GM10847 (cell line): ENCODE data around the gene SHC2.

Source experiments
- POLR2A ChIP-seq: IDR thresholded peaks from 2 replicates; pipeline ENCODE4 v1.6.1; 2011; ENCODE audit not compliant: insufficient read length; ENCODE audit errors: extremely low read depth

Gene SHC2

DNA sequence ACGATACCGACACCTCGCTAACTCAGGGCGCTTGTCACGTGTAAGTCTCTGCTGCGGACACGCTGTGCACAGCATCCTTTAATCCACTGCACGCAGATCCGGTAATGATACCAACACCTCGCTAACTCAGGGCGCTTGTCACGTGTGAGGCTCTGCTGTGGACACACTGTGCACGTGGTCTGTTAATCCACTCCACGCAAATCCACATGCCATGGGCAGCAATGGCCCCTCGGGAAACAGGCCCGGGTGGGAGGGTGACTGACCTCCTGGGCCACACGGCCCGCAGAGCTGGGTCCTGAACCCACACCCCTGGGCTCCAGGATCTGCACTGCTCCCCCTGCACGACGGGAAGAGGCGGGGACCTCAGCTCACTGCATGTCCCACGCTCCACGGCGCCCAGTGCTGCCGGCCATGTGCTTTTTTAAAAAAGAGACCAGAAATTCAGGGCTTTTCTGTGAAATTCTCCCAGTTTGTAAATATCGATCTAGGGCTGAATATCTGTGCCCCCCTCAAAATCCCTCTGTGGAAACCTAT, 16.1 kb downstream of the SHC2 start:
- no peak for TF ChIP-seq POLR2A

DNA sequence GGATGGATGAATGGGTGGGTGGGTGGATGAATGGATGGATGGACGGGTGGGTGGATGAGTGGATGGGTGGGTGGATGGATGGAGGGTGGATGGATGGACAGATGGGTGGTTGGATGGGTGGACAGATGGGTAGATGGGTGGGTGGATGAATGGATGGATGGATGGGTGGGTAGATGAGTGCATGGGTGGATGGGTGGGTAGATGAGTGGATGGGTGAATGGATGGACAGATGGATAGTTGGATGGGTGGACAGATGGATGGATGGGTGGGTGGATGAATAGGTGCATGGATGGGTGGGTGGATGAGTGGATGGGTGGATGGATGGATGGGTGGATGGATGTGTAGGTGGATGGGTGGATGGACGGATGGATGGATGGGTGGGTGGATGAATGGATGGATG, 17.8 kb downstream of the SHC2 start:
- no peak for TF ChIP-seq POLR2A

DNA sequence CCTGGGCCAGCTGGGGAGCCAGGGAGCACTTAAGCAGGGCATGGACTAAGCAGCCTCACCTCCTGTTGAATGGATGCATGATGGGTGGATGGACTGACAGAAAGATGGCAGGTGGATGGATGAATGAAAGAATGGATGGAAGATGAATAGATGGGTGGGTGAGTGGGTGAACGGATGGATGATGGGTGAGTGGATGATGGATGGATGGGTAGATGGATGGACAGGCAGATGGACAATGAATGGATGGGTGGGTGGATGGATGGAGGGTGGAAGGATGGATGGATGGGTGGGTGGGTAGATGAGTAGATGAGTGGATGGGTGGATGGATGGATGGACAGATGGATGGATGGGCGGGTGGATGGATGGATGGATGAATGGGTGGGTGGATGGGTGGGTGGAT, 18.7 kb downstream of the SHC2 start:
- no peak for TF ChIP-seq POLR2A

DNA sequence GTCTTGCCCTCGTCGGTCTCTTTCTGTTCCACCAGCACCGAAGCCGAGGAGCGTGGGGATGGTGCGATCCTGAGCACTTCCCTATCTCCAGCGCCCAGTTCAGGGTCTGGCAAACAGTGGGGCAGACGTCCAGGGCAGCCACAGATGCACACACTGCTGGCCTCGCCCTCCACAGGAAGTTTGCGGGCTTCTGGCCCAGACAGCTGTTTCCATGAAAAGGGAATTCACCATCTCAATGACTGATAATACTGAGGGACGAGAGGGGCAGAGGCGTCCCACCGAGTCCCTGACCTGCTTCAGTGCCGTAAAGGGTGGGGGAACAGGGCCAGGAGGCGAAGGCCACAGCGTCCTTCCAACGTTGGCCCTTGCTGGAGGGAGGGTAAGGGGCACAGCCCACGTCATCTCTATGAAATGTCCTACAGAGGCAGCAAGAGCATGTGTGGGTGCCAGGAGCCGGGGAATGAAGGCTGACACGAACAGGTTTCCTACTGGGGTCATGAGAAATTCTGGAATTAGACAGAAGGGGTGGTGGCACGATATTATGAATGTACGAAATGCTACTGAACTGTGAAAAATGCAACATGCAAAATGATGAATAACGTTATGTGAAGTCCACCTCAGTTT, 19.5 kb downstream of the SHC2 start:
- no peak for TF ChIP-seq POLR2A

DNA sequence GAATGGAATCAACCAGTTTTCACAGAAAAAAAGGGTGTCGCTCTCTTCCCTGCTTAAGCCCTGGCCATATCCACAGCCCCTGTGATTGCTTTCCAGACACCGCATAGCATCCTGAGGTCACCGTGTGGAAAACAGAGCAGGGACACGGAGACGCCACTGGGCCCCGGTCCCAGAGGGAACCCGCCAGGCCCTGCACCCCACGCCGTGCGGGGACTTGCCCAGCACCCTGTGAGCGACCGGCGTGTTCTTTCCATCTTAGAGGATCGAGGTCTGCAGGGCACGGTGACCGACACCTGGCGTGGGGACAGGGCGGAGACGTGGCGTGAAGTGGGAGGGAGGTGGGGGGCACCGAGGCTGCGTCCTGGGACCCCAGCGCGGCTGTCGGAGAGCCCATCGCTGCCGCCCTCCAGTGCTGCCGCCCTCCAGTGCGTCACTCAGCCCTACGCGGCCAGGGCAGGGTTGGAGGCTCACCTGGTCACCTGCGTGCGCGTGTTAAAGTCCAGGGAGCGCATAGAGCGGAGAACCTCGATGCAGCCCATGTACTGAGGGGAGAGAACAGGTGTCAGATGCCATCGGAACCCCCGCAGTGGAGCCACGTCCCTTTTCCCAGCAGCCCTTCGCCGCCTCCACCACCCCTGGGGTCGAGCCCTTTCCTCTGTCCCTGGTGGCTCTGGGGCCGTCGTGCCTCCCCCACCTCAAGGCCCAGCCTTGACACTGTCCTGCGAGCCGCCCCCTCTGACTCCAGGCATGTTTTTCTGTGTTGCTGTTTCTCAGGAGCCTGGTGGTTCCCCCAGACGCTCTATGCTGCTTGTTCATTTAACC, 20.2 kb downstream of the SHC2 start:
- TF ChIP-seq POLR2A = no peak

DNA sequence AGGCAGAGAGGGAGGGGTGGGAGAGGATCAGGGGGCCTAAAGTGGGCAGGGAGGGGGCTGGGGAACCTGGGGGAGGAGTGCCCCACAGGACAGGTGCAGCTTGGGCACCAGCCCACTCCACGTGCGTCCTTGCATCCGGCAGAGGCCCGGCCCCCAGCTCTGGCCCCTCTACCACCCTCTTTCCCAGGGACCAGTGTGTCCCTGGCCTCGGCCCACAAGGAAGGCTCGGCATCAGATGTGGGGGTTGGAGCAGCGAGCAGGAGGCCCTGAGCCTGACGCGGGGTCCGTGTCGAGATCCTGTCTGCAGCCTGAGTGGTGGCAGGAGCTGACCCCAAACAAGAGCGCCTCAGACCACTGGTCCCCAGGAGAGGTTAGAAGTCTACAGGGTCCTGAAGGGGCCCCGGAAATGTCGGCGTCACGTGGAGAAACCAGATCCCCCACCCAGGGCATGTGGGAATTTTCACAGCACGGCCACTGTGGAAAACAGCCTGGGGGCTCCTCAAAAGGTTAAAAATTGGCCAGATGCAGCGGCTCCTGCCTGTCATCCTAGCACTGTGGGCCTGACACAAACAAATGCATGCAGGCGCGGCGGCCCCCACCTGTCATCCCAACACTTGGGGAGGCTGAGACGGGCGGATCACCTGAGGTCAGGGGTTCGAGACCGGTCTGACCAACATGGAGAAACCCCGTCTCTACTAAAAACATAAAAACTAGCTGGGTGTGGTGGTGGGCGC, 21.5 kb downstream of the SHC2 start:
- TF ChIP-seq POLR2A = no peak

DNA sequence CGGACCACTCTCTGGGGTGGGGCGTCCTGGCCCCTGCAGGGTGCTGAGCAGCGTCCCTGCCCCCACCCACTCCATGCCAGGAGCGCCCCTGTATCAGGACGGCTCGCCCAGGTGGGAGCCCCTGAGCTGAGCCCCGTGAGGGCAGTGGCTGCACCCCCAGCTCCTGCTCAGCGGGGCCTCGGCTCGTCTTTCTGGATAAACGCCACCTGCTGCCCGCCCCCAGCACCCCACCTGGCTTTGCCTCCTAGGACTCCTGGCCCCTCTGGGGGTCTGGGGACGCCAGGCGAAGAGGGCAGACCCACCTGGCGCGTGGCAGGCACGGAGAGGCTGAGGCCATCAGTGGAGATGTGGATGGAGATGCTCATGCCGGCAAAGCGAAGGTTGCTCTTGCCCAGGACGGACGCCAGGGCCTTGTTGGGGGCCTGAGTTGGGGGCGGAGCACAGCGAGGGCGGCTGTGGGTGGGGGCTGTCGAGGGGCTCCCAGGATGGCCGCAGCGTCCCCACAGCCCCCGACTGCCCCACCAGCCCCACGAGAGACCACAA, 22.3 kb downstream of the SHC2 start:
- TF ChIP-seq POLR2A = no peak

DNA sequence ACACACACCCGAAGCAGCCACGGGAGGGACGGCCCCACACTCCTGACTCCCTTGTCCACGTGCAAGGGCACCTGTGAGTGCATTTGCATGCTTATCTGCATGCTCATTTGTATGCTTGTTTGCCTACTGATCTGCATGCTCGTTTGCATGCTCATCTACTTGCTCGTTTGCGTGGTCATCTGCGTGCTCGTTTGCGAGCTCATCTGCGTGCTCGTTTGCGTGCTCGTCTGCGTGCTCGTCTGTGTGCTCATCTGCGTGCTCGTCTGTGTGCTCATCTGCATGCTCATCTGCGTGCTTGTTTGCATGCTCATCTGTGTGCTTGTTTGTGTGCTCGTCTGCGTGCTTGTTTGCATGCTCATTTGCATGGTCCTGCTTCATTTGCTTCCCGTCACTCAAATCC, 23.8 kb downstream of the SHC2 start:
- no peak for TF ChIP-seq POLR2A

DNA sequence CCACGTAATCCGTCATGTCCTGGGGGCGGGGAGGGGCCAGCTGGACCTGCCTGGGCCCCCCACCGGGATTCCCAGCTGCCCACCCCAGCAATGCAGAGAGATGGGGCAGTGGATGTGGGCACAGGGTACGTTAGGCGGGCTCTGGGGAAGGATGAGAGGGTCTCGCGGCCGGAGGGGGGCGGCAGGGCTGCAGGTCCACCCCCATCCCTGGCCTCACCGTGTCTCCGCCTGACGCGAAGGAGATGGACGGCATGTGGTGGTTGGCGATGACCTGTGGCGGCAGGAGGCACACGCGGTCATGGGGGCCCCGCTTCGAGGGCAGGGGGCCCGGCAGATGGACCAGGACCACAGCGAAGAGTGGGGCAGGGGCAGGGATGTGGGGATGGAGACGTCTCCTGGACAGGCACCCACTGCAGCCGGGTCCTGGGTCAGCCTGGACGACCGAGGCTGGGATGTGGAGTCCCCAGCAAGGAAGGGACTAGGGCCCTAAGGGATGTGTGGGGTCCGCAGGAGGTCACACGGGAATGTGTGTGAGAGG, 24.4 kb downstream of the SHC2 start:
- no peak for TF ChIP-seq POLR2A

DNA sequence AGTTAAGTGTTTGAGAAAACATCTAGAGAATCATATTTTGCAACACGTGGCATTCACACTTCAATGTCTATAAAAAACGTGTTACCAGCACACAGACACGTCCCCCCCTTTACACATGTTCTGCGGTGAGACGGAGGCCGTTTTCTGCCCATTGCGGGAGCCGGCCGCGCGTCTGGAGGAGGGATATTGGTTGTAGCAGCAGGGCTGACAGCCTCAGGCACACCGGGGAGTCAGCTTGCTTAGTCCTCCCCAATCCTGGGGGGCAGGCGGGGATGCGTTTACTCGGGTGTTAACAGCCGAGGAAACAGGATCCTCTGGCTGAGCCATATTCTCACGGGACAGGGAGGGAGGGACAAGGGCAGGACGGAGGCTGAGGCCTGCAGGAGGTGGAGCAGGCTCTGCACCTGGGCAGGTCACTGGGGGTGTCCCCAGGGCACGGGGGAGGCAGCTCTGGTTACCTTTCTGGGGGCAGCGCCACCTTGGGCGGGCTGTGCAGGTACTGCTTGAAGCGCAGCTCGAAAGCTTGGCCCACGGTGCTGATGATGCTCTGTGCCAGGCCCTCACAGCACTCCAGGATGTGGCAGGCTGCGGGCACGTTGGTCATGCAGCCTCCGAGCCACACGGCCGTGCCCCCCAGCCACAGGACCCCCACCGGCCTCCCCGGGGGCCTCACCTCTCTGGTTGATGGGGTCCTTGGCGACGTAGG, 25.0 kb downstream of the SHC2 start:
- no peak for TF ChIP-seq POLR2A

DNA sequence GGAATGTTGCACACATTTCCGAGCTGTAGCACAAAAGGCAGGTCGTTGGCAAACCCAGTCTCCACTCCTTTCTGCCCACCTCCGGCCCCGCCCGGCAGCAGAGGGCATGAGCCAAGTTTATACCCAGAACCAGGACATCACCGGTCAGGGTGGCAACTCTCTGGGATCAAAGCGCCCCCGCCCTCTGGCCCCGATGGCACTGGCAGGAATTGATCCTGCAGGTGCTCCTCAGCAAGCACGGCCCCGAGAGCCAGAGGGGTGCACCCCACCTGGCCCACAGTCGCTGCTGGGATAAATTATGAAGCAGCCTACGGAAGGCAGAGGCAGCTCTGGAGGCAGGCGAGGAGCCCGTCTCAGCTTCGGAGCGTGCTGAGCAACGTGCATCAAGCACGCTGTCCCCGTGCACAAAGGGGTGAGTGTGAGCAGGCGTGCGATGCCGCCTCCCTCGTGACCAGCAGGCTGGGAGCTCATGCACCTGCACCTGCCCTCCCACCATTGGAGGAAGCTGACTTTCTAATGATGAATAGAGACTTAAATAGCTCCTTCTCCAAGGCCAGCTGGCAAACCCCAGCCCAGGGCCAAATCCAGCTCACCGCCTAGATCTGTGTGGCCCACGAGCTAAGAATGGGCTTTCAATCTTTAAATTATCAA, 25.7 kb downstream of the SHC2 start:
- TF ChIP-seq POLR2A = no peak

DNA sequence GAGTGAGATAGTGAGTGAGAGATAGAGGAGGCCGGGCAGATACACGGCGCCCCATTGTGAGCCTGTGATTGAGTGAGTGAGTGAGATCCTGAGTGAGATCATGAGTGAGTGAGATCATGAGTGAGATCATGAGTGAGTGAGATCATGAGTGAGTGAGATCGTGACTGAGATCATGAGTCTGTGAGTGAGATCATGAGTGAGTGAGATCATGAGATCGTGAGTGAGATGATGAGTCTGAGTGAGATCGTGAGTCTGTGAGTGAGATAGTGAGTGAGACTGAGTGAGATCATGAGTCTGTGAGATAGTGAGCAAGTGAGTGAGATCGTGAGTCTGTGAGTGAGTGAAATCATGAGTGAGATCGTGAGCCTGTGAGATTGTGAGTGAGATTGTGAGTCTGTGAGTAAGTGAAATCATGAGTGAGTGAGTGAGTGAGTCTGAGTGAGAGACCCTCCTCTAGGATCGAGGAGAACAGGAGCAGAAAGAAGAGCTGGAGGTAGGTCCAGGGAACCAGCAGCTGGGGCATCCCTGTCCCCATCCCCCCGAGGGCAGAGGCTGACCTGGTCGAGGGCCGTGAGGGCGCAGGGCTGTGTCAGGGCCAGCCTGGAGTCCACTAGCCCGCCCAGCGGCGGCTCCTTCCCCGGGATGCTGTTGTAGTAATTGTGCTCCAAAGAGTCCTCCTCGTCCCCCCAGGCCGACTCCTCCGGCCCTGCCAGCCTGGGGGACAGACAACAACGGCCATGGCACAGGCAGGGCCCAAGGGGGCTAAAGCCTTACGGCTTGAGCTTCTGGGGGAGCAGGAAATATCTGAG, 26.5 kb downstream of the SHC2 start:
- no peak for TF ChIP-seq POLR2A

DNA sequence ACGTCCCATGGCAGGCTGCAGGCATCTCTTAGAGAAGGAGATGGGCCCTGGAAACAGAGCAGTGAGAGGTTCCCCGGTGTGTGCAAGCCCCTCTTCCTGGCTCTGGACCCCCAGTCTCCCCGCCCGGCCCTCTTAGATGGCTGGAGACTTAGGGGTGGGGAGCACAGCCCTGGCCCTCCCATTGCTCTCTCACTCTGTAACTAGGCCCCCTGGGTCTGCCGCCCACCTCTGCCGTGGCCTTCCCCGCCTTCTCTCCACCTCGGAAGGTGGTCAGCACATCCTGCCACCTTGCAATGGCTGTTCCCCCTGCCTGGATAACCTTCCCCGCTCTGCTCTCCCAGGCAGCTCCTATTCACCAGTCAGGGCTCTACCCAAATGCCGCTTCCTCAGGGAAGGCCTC, 30.1 kb downstream of the SHC2 start:
- TF ChIP-seq POLR2A = no peak
